ENCODE data around the gene PGRMC1.

DNA sequence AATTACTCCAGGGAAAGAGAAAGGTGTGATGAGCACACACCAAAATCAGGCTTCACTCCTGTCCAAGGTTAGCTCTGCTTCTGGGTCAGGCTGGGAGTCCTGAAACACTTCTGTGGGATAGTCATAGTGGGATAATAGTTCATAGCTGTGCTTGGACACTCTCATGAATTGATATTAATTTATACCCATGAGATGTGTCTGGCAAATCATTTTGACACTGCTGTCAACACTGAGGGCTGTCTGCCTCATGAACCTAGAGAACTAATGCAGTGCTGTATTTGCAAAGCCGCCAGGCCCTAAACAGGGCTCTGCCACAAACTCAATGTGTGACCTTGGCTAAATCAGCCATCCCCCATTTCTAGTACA, 24.5 kb upstream of the PGRMC1 start:
- TF ChIP-seq, protein P1, sequence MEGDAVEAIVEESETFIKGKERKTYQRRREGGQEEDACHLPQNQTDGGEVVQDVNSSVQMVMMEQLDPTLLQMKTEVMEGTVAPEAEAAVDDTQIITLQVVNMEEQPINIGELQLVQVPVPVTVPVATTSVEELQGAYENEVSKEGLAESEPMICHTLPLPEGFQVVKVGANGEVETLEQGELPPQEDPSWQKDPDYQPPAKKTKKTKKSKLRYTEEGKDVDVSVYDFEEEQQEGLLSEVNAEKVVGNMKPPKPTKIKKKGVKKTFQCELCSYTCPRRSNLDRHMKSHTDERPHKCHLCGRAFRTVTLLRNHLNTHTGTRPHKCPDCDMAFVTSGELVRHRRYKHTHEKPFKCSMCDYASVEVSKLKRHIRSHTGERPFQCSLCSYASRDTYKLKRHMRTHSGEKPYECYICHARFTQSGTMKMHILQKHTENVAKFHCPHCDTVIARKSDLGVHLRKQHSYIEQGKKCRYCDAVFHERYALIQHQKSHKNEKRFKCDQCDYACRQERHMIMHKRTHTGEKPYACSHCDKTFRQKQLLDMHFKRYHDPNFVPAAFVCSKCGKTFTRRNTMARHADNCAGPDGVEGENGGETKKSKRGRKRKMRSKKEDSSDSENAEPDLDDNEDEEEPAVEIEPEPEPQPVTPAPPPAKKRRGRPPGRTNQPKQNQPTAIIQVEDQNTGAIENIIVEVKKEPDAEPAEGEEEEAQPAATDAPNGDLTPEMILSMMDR (IDR thresholded peaks at IDR 0.05 in 2 of 3, conservative IDR thresholded peaks at IDR 0.05 in 1 of 3; ENCODE audit: insufficient read depth in 2 of 3, low read depth in 1 of 3, low read length in 3 of 3): no peak
- TF ChIP-seq YY1 (IDR thresholded peaks at IDR 0.05; ENCODE audit: borderline replicate concordance in 1 of 3, control insufficient read depth in 1 of 3, extremely low read depth in 1 of 3, insufficient read depth in 3 of 3, insufficient read length in 1 of 3, insufficient replicate concordance in 2 of 3, low read depth in 1 of 3, low read length in 2 of 3): no peak
- TF ChIP-seq POLR2A (conservative IDR thresholded peaks at IDR 0.05): no peak

Measured in K562 (cell line).